Ureter (tissue), 1 donor: ENCODE results near the gene BTNL8. TPM values are rescaled to one million over a fixed set of nuclear protein-coding genes. Genes with fewer than 3 reads are reported as not detected.
"Not testable (repeated sequence)": the region's sequence is repeated elsewhere in the genome, so short reads cannot be mapped to it uniquely, and the experiment has no call there.

ENCODE experiments used
- DNase-seq: peaks from one replicate; pipeline ENCODE4 v3.0.0-alpha.2; 2020; ENCODE audit warnings: low spot score
- total RNA-seq: library from RNA; stranded (reverse); gene quantifications from one replicate; pipeline ENCODE4 v1.2.4, GENCODE V29; 2023
- donor health status: DM: yes; HTN: yes; CAD: no.

The BTNL8 gene
- total RNA-seq, 1 donor from 2014 or later, result not detected

- DNase-seq, result no peak
These were observed 24.0 kb upstream of the BTNL8 start for GRCh38 chr5:180874804-180875582.

- DNase-seq, result no peak
These were observed 23.0 kb upstream of the BTNL8 start for GRCh38 chr5:180875860-180876426.

- peak; percentile 73 for DNase-seq
These were observed 13.0 kb upstream of the BTNL8 start for GRCh38 chr5:180885845-180886529.

- no peak for DNase-seq
These were observed 9.6 kb upstream of the BTNL8 start for GRCh38 chr5:180889381-180889780.

GRCh38 chr5:180895330-180895729, 3.6 kb upstream of the BTNL8 start:
- DNase-seq, result not testable (repeated sequence)

- DNase-seq, result no peak
These were observed 1.2 kb downstream of the BTNL8 start for GRCh38 chr5:180900178-180900577.

GRCh38 chr5:180901319-180902009, 2.5 kb downstream of the BTNL8 start:
- no peak for DNase-seq

- no peak for DNase-seq
These were observed 9.4 kb downstream of the BTNL8 start for GRCh38 chr5:180908400-180908799.

GRCh38 chr5:180908998-180909731, 10.2 kb downstream of the BTNL8 start:
- no peak for DNase-seq

GRCh38 chr5:180909782-180910181, 10.8 kb downstream of the BTNL8 start:
- DNase-seq, result no peak

GRCh38 chr5:180910182-180910581, 11.2 kb downstream of the BTNL8 start:
- DNase-seq, result no peak

GRCh38 chr5:180910735-180911134, 11.8 kb downstream of the BTNL8 start:
- no peak for DNase-seq

- no peak for DNase-seq
These were observed 15.7 kb downstream of the BTNL8 start for GRCh38 chr5:180914646-180915045.

GRCh38 chr5:180915924-180916323, 17.0 kb downstream of the BTNL8 start:
- DNase-seq, result no peak

- DNase-seq, result no peak
These were observed 19.4 kb downstream of the BTNL8 start for GRCh38 chr5:180918380-180918779.

GRCh38 chr5:180920710-180921109, 21.8 kb downstream of the BTNL8 start:
- DNase-seq, result no peak

GRCh38 chr5:180922932-180923331, 24.0 kb downstream of the BTNL8 start:
- no peak for DNase-seq

GRCh38 chr5:180932660-180933059, 33.7 kb downstream of the BTNL8 start:
- no peak for DNase-seq

- no peak for DNase-seq
These were observed 36.2 kb downstream of the BTNL8 start for GRCh38 chr5:180935203-180935602.

- no peak for DNase-seq
These were observed 39.3 kb downstream of the BTNL8 start for GRCh38 chr5:180938294-180938693.

- DNase-seq, result no peak
These were observed 51.5 kb downstream of the BTNL8 start for GRCh38 chr5:180950291-180950949.
